ENCODE data around the gene GRK2.

The GRK2 gene

DNA sequence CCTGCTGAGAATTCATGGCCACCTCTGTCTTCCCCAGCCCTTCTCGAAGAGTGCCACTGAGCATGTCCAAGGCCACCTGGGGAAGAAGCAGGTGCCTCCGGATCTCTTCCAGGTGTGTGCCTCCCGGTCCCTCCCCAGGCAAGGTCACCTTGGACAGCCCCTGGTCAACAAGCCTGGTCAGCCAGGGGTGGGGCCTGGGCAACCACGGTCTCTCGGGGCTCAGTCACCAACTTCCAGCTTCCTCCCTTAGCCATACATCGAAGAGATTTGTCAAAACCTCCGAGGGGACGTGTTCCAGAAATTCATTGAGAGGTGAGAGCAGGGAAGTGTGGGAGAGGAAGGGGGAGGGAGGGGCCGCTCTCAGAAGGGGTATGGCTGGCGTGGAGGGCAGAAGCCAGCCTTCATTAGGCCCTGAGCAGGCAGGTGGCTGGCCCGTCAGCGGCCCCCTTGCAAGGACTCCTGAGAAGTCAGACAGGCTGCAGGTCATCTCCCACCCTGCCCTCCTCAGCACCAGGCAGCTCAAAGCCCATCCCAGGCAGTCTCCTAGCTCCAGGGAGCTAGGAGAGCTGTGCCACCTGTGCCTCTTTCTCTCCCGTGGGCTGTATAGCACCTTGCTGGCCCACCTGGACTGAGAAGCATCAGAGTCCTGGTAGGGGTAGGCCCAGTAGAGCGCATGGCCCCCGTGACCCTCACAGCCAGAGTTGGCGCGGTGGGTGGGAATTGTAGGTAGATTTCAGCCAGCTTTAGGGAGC is 13.5 kb downstream of the GRK2 start:
- peaks cover 70% of the 10 kb centered on the region for H3K36me3 ChIP-seq
- no peaks in the 10 kb centered on the region for H3K27me3 ChIP-seq (ENCODE audit: insufficient read depth, low read depth, severe bottlenecking)
- H3K9me3 ChIP-seq (ENCODE audit: severe bottlenecking), result no peaks in the 10 kb centered on the region
- no peak overlapping the region for H3K4me3 ChIP-seq (ENCODE audit: low read depth, low read length)
- no peak for DNase-seq
- H3K27ac ChIP-seq, result no peak overlapping the region
- TF ChIP-seq, protein P1, sequence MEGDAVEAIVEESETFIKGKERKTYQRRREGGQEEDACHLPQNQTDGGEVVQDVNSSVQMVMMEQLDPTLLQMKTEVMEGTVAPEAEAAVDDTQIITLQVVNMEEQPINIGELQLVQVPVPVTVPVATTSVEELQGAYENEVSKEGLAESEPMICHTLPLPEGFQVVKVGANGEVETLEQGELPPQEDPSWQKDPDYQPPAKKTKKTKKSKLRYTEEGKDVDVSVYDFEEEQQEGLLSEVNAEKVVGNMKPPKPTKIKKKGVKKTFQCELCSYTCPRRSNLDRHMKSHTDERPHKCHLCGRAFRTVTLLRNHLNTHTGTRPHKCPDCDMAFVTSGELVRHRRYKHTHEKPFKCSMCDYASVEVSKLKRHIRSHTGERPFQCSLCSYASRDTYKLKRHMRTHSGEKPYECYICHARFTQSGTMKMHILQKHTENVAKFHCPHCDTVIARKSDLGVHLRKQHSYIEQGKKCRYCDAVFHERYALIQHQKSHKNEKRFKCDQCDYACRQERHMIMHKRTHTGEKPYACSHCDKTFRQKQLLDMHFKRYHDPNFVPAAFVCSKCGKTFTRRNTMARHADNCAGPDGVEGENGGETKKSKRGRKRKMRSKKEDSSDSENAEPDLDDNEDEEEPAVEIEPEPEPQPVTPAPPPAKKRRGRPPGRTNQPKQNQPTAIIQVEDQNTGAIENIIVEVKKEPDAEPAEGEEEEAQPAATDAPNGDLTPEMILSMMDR (IDR thresholded peaks at IDR 0.05; ENCODE audit: low read depth, low read length), result no peak

DNA sequence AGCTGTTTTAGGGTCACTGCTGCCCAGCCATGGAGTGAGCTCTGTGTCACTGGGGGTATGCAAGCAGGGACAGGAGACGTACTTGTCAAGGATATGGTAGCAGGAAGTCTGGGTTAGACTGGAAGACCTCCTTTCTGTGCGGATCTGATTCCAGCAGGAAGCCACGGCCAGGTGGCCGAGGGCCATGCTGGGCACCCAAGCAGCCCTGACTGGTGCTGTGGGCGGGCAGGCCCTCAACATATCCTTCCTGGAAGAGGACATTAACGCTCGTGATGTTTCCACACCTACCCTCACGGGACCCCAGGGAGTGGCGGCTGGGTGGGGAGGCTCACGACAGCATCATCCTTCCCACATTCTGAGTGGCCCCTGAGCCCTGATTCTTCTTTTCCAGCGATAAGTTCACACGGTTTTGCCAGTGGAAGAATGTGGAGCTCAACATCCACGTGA is 14.1 kb downstream of the GRK2 start:
- DNase-seq, result no peak
- Histone ChIP-seq H3K9me3 (ENCODE audit: severe bottlenecking) (no peaks in the 10 kb centered on the region), H3K4me3 (ENCODE audit: low read depth, low read length) (no peak overlapping the region), H3K27me3 (ENCODE audit: insufficient read depth, low read depth, severe bottlenecking) (no peaks in the 10 kb centered on the region), H3K27ac (no peak overlapping the region), H3K36me3 (peaks cover 76% of the 10 kb centered on the region)
- TF ChIP-seq, protein P1 (IDR thresholded peaks at IDR 0.05; ENCODE audit: low read depth, low read length), result no peak

DNA sequence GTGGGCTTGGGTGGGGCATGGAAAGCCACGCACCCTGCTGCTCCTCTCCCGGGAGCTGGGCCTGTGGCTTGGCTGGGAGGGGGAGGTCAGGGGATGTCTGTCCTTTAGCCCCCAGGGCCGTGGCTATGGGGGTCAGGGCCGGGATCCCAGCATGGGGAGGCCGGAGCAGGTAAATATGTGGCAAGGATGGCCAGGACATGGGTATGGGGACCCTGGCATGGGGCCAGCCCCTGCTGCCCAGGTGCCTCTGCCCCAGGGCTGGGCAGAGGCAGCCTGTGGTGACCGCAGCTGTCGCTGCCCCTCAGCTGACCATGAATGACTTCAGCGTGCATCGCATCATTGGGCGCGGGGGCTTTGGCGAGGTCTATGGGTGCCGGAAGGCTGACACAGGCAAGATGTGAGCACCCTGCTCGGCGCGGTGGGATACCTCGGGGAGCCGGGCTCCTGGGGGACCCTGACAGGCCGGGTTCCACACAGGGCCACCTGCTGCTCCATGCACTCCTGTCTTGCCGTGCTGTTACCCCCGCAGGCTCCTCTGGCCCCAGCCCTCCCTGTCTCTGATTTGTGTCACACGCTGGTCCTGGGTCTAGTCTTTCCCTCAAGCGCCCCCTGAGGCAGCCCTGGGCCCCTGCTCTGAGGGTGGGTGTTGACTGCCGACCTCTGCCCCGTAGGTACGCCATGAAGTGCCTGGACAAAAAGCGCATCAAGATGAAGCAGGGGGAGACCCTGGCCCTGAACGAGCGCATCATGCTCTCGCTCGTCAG is 14.7 kb downstream of the GRK2 start:
- Histone ChIP-seq H3K27ac (no peak overlapping the region), H3K27me3 (ENCODE audit: insufficient read depth, low read depth, severe bottlenecking) (no peaks in the 10 kb centered on the region), H3K9me3 (ENCODE audit: severe bottlenecking) (no peaks in the 10 kb centered on the region), H3K36me3 (peaks cover 79% of the 10 kb centered on the region), H3K4me3 (ENCODE audit: low read depth, low read length) (no peak overlapping the region)
- TF ChIP-seq, protein P1 (IDR thresholded peaks at IDR 0.05; ENCODE audit: low read depth, low read length), result no peak
- no peak for DNase-seq

DNA sequence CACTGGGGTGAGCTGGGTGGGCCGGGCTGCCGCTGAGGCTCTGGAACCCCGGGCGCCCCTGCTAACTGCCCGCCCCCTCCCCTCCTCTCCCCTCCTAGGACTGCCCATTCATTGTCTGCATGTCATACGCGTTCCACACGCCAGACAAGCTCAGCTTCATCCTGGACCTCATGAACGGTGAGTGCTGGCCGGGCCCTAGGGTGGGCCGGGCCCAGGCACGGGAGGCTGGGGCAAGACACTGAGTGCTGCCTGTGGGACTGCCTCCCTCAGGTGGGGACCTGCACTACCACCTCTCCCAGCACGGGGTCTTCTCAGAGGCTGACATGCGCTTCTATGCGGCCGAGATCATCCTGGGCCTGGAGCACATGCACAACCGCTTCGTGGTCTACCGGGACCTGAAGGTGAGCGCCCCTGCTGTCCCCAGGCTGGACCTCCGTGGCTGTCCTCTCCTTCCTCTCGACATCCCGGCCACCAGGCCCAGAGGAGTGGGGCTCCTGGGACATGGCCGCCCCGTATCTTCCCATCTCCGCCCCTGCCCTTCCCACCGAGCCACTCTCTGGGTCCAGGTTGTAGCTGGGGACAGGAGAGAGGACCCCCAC is 15.4 kb downstream of the GRK2 start:
- peaks cover 83% of the 10 kb centered on the region for H3K36me3 ChIP-seq
- no peak overlapping the region for H3K4me3 ChIP-seq (ENCODE audit: low read depth, low read length)

DNA sequence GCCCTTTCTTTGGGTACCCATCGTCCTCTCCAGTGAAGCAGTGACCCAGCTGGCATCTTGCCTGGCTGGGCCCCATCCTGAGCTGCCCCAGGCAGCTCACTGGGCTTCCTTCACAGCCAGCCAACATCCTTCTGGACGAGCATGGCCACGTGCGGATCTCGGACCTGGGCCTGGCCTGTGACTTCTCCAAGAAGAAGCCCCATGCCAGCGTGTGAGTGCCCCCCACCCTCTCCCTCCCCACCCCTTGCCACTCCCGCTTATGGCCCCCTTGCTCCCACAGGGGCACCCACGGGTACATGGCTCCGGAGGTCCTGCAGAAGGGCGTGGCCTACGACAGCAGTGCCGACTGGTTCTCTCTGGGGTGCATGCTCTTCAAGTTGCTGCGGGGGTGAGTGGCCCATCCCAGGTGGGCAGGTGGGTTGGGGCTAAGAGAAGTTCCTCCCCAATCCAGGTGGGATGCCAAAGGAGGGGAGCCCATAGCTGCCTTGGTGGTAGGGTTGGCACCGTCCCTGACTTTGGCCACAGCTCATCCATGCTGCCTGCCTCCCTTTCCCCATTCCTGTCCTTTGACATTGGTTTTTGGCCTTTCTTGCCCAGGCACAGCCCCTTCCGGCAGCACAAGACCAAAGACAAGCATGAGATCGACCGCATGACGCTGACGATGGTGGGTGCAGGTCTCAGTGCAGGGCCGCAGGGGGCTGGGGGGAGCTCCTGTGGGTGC is 16.0 kb downstream of the GRK2 start:
- H3K36me3 ChIP-seq, result peaks cover 86% of the 10 kb centered on the region
- H3K4me3 ChIP-seq (ENCODE audit: low read depth, low read length), result no peak overlapping the region
- H3K27ac ChIP-seq, result no peak overlapping the region
- TF ChIP-seq, protein P1 (IDR thresholded peaks at IDR 0.05; ENCODE audit: low read depth, low read length), result no peak
- no peaks in the 10 kb centered on the region for H3K9me3 ChIP-seq (ENCODE audit: severe bottlenecking)
- DNase-seq, result no peak
- H3K27me3 ChIP-seq (ENCODE audit: insufficient read depth, low read depth, severe bottlenecking), result no peaks in the 10 kb centered on the region

More for the DNA sequence above, 15.4 kb downstream of the GRK2 start:
- Histone ChIP-seq H3K9me3 (ENCODE audit: severe bottlenecking) (no peaks in the 10 kb centered on the region), H3K27ac (no peak overlapping the region), H3K27me3 (ENCODE audit: insufficient read depth, low read depth, severe bottlenecking) (no peaks in the 10 kb centered on the region)
- no peak for DNase-seq
- TF ChIP-seq, protein P1 (IDR thresholded peaks at IDR 0.05; ENCODE audit: low read depth, low read length), result no peak
